ENCODE results near the gene ZNF624.

Gene ZNF624

GRCh38 chr17:16623282-16623681 lies 30.4 kb downstream of the ZNF624 start:
- ChIA-PET CTCF (no interaction called here), POLR2A (no interaction called here)
- no peak for TF ChIP-seq FOXM1 (IDR thresholded peaks at IDR 0.05; ENCODE audit: borderline replicate concordance)
- no peak for TF ChIP-seq CTBP1 (IDR thresholded peaks at IDR 0.05; ENCODE audit: borderline replicate concordance)
- no peak for TF ChIP-seq TARDBP (IDR thresholded peaks at IDR 0.05)
- TF ChIP-seq NFRKB (IDR thresholded peaks at IDR 0.05), result no peak
- no peak for TF ChIP-seq L3MBTL2 (conservative IDR thresholded peaks at IDR 0.05)
- TF ChIP-seq LEF1 (IDR thresholded peaks at IDR 0.05; ENCODE audit: borderline replicate concordance), result no peak
- TF ChIP-seq FOXK2 (IDR thresholded peaks at IDR 0.05), result no peak
- no peak for TF ChIP-seq FOXA1 (IDR thresholded peaks at IDR 0.05)
- TF ChIP-seq ELF4 (IDR thresholded peaks at IDR 0.05), result no peak
- no peak for TF ChIP-seq SUZ12 (IDR thresholded peaks at IDR 0.05)
- no peak for TF ChIP-seq BHLHE40 (IDR thresholded peaks at IDR 0.05; ENCODE audit: borderline replicate concordance)
- no peak for TF ChIP-seq PKNOX1 (IDR thresholded peaks at IDR 0.05)
- TF ChIP-seq HDGF (IDR thresholded peaks at IDR 0.05; ENCODE audit: borderline replicate concordance), result no peak
- TF ChIP-seq ARNT (IDR thresholded peaks at IDR 0.05), result no peak
- no peak for TF ChIP-seq ZNF384 (IDR thresholded peaks at IDR 0.05)
- TF ChIP-seq SP1 (IDR thresholded peaks at IDR 0.05), result no peak
- no peak for DNase-seq (ENCODE audit: extremely low spot score)

GRCh38 chr17:16622540-16623277 lies 30.9 kb downstream of the ZNF624 start:
- ChIA-PET POLR2A (no interaction called here), CTCF (interaction anchor here (0.6 kb wide), 1 partner anchor 277 kb away, joined by 3 read pairs; no protein-coding TSS in a partner anchor)
- no peak for DNase-seq (ENCODE audit: extremely low spot score)
- no peak for TF ChIP-seq CTBP1 (IDR thresholded peaks at IDR 0.05; ENCODE audit: borderline replicate concordance)
- no peak for TF ChIP-seq SP1 (IDR thresholded peaks at IDR 0.05)
- TF ChIP-seq ZNF384 (IDR thresholded peaks at IDR 0.05), result no peak
- TF ChIP-seq FOXK2 (IDR thresholded peaks at IDR 0.05), result no peak
- no peak for TF ChIP-seq BHLHE40 (IDR thresholded peaks at IDR 0.05; ENCODE audit: borderline replicate concordance)
- no peak for TF ChIP-seq PKNOX1 (IDR thresholded peaks at IDR 0.05)
- no peak for TF ChIP-seq NFRKB (IDR thresholded peaks at IDR 0.05)
- TF ChIP-seq ELF4 (IDR thresholded peaks at IDR 0.05), result no peak
- TF ChIP-seq L3MBTL2 (conservative IDR thresholded peaks at IDR 0.05), result no peak
- no peak for TF ChIP-seq SUZ12 (IDR thresholded peaks at IDR 0.05)

- POLR2A ChIA-PET, result no interaction called here
- DNase-seq (ENCODE audit: extremely low spot score), result no peak
- TF ChIP-seq BHLHE40 (IDR thresholded peaks at IDR 0.05; ENCODE audit: borderline replicate concordance) (no peak), HDGF (IDR thresholded peaks at IDR 0.05; ENCODE audit: borderline replicate concordance) (no peak), CTBP1 (IDR thresholded peaks at IDR 0.05; ENCODE audit: borderline replicate concordance) (no peak), L3MBTL2 (conservative IDR thresholded peaks at IDR 0.05) (no peak), NFRKB (IDR thresholded peaks at IDR 0.05) (no peak)
- CTCF ChIA-PET, result no interaction called here
Measured at GRCh38 chr17:16617481-16618060, 36.1 kb downstream of the ZNF624 start.

GRCh38 chr17:16599537-16599936 lies 54.1 kb downstream of the ZNF624 start:
- ChIA-PET CTCF (no interaction called here), POLR2A (no interaction called here)
- DNase-seq (ENCODE audit: extremely low spot score), result no peak
- no peak for TF ChIP-seq HDGF (IDR thresholded peaks at IDR 0.05; ENCODE audit: borderline replicate concordance)
- no peak for TF ChIP-seq CTBP1 (IDR thresholded peaks at IDR 0.05; ENCODE audit: borderline replicate concordance)
- no peak for TF ChIP-seq ELF4 (IDR thresholded peaks at IDR 0.05)
- no peak for TF ChIP-seq L3MBTL2 (conservative IDR thresholded peaks at IDR 0.05)
- no peak for TF ChIP-seq ARNT (IDR thresholded peaks at IDR 0.05)
- no peak for TF ChIP-seq FOXK2 (IDR thresholded peaks at IDR 0.05)
- TF ChIP-seq FOXA1 (IDR thresholded peaks at IDR 0.05), result no peak
- TF ChIP-seq LEF1 (IDR thresholded peaks at IDR 0.05; ENCODE audit: borderline replicate concordance), result no peak
- TF ChIP-seq BHLHE40 (IDR thresholded peaks at IDR 0.05; ENCODE audit: borderline replicate concordance), result no peak
- TF ChIP-seq SP1 (IDR thresholded peaks at IDR 0.05), result no peak
- TF ChIP-seq ZNF384 (IDR thresholded peaks at IDR 0.05), result no peak
- TF ChIP-seq NFRKB (IDR thresholded peaks at IDR 0.05), result no peak
- no peak for TF ChIP-seq TARDBP (IDR thresholded peaks at IDR 0.05)
- TF ChIP-seq FOXM1 (IDR thresholded peaks at IDR 0.05; ENCODE audit: borderline replicate concordance), result no peak
- TF ChIP-seq SUZ12 (IDR thresholded peaks at IDR 0.05), result no peak
- TF ChIP-seq PKNOX1 (IDR thresholded peaks at IDR 0.05), result no peak

GRCh38 chr17:16593356-16594102 lies 60.1 kb downstream of the ZNF624 start:
- ChIA-PET POLR2A (no interaction called here), CTCF (no interaction called here)
- TF ChIP-seq NFRKB (IDR thresholded peaks at IDR 0.05), result no peak
- TF ChIP-seq CTBP1 (IDR thresholded peaks at IDR 0.05; ENCODE audit: borderline replicate concordance), result no peak
- no peak for TF ChIP-seq FOXM1 (IDR thresholded peaks at IDR 0.05; ENCODE audit: borderline replicate concordance)
- TF ChIP-seq BHLHE40 (IDR thresholded peaks at IDR 0.05; ENCODE audit: borderline replicate concordance), result no peak
- TF ChIP-seq SP1 (IDR thresholded peaks at IDR 0.05), result no peak
- TF ChIP-seq FOXK2 (IDR thresholded peaks at IDR 0.05), result no peak
- TF ChIP-seq L3MBTL2 (conservative IDR thresholded peaks at IDR 0.05), result no peak
- no peak for TF ChIP-seq PKNOX1 (IDR thresholded peaks at IDR 0.05)
- TF ChIP-seq ELF4 (IDR thresholded peaks at IDR 0.05), result no peak
- no peak for TF ChIP-seq ZNF384 (IDR thresholded peaks at IDR 0.05)
- TF ChIP-seq FOXA1 (IDR thresholded peaks at IDR 0.05), result no peak
- TF ChIP-seq HDGF (IDR thresholded peaks at IDR 0.05; ENCODE audit: borderline replicate concordance), result no peak
- DNase-seq (ENCODE audit: extremely low spot score), result no peak

Data from HEK293T (cell line).